Measurements from ENCODE around the gene KIFBP. TPM values are rescaled to one million over a fixed set of nuclear protein-coding genes. Genes with fewer than 3 reads are reported as not detected.

Gene KIFBP
- total RNA-seq, 2 experiments from 2014 or later, result 16.4 to 18.3 TPM

Other genes with a start within 250 kb of the KIFBP start
- gene STOX1, start 161.3 kb upstream of the KIFBP start, total RNA-seq, result under 1 TPM; 0.50 to 0.60 TPM
- gene DDX50, start 87.5 kb upstream of the KIFBP start, total RNA-seq, result 10 to 100 TPM; 51.9 to 56.2 TPM
- gene DDX21, start 32.6 kb upstream of the KIFBP start, total RNA-seq, result 10 to 100 TPM; 82.3 to 82.7 TPM
- 100 to 1,000 TPM; 468 to 474 TPM for gene SRGN, start 99.3 kb downstream of the KIFBP start, total RNA-seq
- gene VPS26A, start 135.4 kb downstream of the KIFBP start, total RNA-seq, result 10 to 100 TPM; 57.1 to 63.4 TPM
- gene SUPV3L1, start 191.4 kb downstream of the KIFBP start, total RNA-seq, result 10 to 100 TPM; 34.6 to 39.1 TPM
- gene HKDC1, start 231.5 kb downstream of the KIFBP start, total RNA-seq, result 1 to 10 TPM; 4.1 to 4.2 TPM